K562 (cell line): Measurements from ENCODE around the gene MRGPRE. TPM values are rescaled to one million over a fixed set of nuclear protein-coding genes. Genes with fewer than 3 reads are reported as not detected.

Source experiments
- ZBTB11 ChIP-seq, 3 experiments: fragments of 200-800 bp in 1 of 3; fragments of 250-450 bp in 1 of 3; fragments of 450-650 bp in 1 of 3; sonication (Bioruptor Pico) in 1 of 3; sonication (Bioruptor generic) in 1 of 3; formaldehyde crosslinking in 1 of 3; IDR thresholded peaks; 2 replicates each; pipeline versions ENCODE4 v1.6.1 to v1.8.0; 2016 to 2022; ENCODE audit warnings: mild to moderate bottlenecking in 2 of 3, missing genetic modification characterization in 2 of 3, missing compliant biosample characterization in 1 of 3, moderate library complexity in 1 of 3
- ZBTB8A ChIP-seq: fragments of 450-650 bp; IDR thresholded peaks from 2 replicates; pipeline ENCODE4 v1.6.1; 2018; ENCODE audit warnings: mild to moderate bottlenecking, moderate library complexity; ENCODE audit not compliant: partially characterized antibody
- ZNF609 ChIP-seq: sonication (generic); formaldehyde crosslinking; IDR thresholded peaks from 2 replicates; pipeline ENCODE4 v1.8.1; 2023; ENCODE audit warnings: missing genetic modification reagents, mild to moderate bottlenecking, borderline replicate concordance
- polyA plus RNA-seq, 8 experiments: library from polyadenylated mRNA; depleted of rRNA in 4 of 8; stranded (reverse) in 5 of 8; unstranded in 3 of 8; fragments of >200 nt; fragmentation: Nextera tagmentation in 2 of 8; fragmentation: Illumina TruSeq in 1 of 8; extraction: Ambion mirVana in 2 of 8; extraction: Trizol in 1 of 8; gene quantifications; 2 replicates each; pipeline versions ENCODE4 v1.2.1 to v1.2.3, GENCODE V29; 2011 to 2014; ENCODE audit warnings: inconsistent platforms in 1 of 8, missing spikeins in 1 of 8
- total RNA-seq, 7 experiments: library from RNA; depleted of rRNA in 6 of 7; stranded (reverse); fragments of >200 nt in 6 of 7; fragmentation: Illumina TruSeq in 2 of 7; extraction: Trizol in 2 of 7; gene quantifications; 2 replicates each; pipeline versions ENCODE4 v1.2.1 to v1.2.3, GENCODE V29; 2011 to 2021; ENCODE audit warnings: low replicate concordance in 1 of 7

Gene MRGPRE
- total and polyA plus RNA-seq, 9 of the 15 experiments (the other 6 are each of a cell fraction or from before 2014, with no cell fraction given): not detected

GRCh38 chr11:3206156-3206921, 25.9 kb downstream of the MRGPRE start (continued):
- TF ChIP-seq ZNF609 (CRISPR knock-in tag) (no peak), ZBTB11 (CRISPR knock-in tag; IDR thresholded peaks at IDR 0.05) (no peak), ZBTB8A (no peak)
